ENCODE measurements around the gene FLRT3. TPM values are rescaled to one million over a fixed set of nuclear protein-coding genes. Genes with fewer than 3 reads are reported as not detected.

Gene FLRT3
- polyA plus RNA-seq, 1 experiment: 0.64 TPM

DNA sequence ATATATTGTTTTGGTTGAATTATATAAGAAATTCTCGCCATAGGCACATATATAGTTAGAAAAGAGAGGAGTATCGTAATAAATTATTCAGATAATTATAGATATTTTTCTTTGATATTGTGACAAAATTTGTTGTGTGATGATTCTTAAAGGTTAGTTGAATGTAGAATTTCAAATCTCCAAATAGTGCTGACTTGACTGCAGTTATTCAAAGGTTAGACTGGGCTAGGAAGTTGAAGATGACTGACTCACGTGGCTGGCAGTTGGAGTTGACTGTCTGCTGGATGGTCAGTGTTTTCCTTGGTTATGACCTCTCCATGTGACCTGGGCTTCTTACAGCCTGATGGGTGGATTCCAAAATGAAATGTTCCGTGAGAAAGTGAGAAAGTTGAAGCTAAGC, 55.3 kb downstream of the FLRT3 start:
- POLR2A ChIA-PET: no interaction called here
- CTCF ChIA-PET: no interaction called here
- Histone ChIP-seq H3K27me3 (ENCODE audit: control insufficient read depth, insufficient read depth, low read length) (no peaks in the 10 kb centered on the region), H3K36me3 (ENCODE audit: control insufficient read depth, insufficient read depth, low read length) (no peaks in the 10 kb centered on the region), H3K4me3 (ENCODE audit: low read depth, low read length) (no peak overlapping the region)
- no peak for TF ChIP-seq CTCF (IDR thresholded peaks at IDR 0.05; ENCODE audit: insufficient read depth, low read depth, low read length)
- no peak for DNase-seq (ENCODE audit: low read depth)

Small RNAs within 50 kb of the gene (small RNA-seq; reads per million reads assigned to genes)
- gene RNU6-228P (ENCODE audit: insufficient read length, low read depth, low replicate concordance): not detected
